CD4-positive, alpha-beta T cell treated with Interleukin-4 for 4 hours (primary cell): Measurements from ENCODE around the gene NCKAP5.

ENCODE experiments used
- DNase-seq: peaks from one replicate; pipeline ENCODE4 v3.0.0-alpha.2; 2020

NCKAP5 gene

GRCh38 chr2:133053541-133053940, 514.7 kb downstream of the NCKAP5 start:
- DNase-seq: no peak

GRCh38 chr2:133045787-133046186, 522.5 kb downstream of the NCKAP5 start:
- DNase-seq: no peak

DNA sequence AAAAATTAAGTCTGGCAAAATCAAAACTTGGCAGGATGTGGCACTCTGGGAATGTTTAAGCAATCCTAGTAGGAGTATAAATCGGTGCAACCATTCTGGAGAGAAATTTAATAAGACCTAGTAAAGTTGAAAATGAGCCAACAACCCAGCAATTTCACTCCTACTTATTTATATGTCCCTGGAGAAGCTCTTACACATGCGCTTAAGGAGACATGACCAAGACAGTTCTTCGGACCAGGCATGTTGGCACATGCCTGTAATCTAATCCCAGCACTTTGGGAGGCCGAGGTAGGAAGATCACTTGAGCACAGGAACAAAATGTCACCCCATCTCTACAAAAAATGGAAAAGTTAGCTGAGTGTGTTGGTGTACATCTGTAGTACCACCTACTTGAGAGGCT, 523.7 kb downstream of the NCKAP5 start:
- DNase-seq: no peak

- no peak for DNase-seq
These were observed 528.1 kb downstream of the NCKAP5 start for GRCh38 chr2:133040170-133040569.

- no peak for DNase-seq
These were observed 528.7 kb downstream of the NCKAP5 start for GRCh38 chr2:133039531-133039930.

DNA sequence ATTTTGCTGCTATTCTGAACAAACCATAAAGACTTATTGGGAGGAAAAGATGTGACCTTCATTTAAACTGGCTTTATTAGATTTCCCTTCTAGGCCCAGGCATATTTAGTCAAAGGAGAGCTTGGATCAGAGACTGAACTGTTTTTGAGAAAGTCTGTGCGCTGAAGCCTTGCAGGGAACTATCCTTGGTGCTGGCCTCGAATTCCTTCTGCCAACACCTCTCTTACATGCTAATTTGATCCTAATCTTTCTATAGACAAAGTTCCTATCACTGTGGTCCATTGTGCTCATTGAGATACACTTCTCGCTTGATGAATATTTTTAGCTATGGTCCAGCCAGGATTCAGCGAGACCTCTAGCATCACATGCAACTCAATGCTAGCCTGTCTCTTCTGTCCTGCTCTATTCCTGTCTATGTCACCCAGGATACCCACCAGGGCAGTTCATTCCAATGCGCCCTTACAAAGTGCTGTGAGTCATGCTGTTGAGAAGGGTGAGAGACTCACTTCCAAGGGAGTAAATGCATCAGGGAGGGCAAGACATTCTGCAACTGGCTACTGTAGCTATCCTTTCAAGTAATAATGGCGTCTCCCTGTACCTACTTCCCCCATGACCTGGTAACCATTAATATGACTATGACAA, 541.6 kb downstream of the NCKAP5 start:
- no peak for DNase-seq

- no peak for DNase-seq
These were observed 543.3 kb downstream of the NCKAP5 start for GRCh38 chr2:133025004-133025403.

DNA sequence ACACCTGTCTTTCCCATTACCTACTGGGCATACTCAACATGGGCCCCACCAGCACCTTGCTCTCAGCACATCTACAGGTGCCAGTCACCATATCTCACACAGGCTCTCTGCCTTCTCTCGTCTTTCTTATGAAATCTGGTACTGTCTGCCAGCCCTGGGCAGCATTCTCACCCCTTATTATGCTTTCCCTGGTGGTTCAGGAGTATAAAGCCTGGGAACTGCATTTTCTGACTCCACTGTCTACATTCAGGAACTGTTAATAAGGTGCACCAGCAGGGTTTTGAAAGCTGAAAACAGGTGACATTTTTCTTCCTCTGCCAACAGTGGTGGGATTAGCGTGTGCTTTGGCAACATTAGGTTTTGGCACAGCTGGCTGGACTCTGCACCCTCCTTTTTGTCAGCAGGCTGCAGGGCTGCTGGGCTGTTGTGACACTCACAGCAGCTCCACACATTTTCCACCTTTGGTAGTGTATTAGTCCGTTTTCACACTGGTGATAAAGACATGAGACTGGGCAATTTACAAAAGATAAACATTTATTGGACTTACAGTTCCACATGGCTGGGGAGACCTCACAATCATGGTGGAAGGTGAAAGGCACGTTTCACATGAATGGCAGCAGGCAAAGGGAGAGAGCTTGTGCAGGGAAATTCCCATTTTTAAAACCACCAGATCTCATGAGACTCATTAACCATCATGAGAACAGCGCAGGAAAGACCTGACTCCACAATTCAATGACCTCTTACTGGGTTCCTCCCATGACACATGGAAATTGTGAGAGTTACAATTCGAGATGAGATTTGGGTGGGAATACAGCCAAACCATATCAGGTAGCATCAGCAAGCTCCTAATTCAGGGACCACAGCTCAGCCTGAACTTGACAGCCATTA, 555.2 kb downstream of the NCKAP5 start:
- no peak for DNase-seq

DNA sequence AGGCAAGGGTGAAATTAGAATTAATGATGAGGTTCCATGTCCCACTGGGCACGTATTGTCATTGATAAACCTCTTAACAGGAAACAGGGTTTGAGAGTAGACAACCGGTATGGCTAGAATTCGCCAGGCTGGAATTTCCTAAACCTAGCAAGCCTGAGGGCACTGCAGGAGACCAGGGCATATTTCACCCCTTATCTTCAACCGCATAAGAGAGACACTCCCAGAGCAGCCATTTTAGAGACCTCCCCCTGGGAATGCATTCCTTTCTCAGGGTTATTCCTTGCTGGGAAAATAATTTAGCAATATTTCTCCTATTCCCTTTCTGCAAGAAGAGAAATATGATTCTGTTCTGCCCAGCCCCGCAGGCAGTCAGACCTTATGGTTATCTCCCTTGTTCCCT, 563.6 kb downstream of the NCKAP5 start:
- no peak for DNase-seq

GRCh38 chr2:132999421-132999820, 568.8 kb downstream of the NCKAP5 start:
- DNase-seq: no peak

DNA sequence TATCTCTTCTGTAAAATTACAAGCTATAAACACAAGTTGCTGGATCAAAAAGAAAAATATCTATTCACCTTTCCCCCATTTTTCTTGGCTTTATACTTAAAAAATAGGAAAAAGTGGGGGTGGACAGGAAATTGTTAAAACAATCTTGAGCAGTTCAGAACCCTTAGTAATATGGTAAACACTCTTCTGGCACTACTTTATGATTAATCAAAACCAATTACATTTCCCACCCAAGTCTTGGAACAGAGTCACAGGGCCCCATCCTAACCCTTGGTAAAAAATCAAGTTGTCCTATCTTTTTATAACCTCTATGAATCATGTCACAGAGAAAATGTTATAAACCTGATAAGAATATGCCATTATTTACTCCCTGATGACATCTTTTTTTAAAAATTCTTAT, 570.0 kb downstream of the NCKAP5 start:
- no peak for DNase-seq

GRCh38 chr2:132991471-132992045, 576.7 kb downstream of the NCKAP5 start:
- no peak for DNase-seq

DNA sequence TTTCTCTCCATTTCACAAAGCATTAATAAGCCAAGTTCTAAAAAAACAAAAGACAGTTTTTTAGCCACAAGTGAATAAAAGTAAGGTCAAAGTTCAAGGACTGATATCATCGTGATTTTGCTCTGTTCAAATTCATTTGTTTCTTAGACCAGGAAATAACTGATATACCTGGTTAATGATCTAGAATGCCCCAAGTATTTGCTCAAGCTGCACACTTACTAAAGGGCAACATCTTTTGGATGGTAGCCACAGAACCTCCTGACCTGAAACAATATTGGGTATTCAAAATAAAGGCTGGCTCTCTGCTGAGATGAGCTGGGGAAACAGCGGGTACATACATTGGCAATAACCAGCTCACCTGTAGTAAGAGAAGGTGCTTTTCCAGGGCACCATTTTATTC, 583.5 kb downstream of the NCKAP5 start:
- DNase-seq: no peak

GRCh38 chr2:132980304-132980703, 588.0 kb downstream of the NCKAP5 start:
- DNase-seq: no peak

DNA sequence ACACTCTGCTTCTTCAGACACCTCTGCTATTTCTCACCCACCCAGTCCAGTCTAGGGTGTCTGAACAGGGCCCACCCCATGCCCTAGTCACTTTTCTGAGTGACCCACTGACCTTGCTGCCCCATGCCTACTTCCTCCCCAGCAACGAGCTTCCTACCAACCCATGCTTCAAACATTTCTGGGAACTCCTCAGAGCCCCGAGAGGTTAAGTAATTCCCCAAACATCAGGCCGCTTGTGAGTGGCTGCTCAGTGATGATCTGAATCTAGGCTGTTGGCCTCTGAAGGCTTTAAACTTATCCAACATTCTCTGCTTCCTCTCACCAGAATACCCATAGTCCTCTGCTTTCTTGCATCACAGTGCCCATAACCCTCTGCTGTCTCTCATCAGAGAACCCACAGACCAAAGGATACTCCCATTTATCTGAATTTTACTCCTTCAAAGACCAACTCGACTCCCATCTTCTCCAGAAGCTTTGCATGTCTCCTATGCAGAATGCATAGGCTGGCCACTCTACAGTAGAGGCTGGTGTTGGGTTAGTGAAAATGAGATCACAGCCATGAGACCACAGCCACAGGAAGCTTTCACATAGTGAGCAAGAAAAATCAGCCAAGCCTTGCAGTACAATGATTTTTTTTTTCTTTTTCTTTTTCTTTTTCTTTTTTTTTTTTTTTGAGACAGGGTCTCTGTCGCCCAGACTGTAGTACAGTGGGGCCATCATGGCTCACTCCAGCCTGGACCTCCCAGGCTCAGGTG, 588.7 kb downstream of the NCKAP5 start:
- DNase-seq: no peak

GRCh38 chr2:132978840-132979239, 589.4 kb downstream of the NCKAP5 start:
- DNase-seq: no peak

DNA sequence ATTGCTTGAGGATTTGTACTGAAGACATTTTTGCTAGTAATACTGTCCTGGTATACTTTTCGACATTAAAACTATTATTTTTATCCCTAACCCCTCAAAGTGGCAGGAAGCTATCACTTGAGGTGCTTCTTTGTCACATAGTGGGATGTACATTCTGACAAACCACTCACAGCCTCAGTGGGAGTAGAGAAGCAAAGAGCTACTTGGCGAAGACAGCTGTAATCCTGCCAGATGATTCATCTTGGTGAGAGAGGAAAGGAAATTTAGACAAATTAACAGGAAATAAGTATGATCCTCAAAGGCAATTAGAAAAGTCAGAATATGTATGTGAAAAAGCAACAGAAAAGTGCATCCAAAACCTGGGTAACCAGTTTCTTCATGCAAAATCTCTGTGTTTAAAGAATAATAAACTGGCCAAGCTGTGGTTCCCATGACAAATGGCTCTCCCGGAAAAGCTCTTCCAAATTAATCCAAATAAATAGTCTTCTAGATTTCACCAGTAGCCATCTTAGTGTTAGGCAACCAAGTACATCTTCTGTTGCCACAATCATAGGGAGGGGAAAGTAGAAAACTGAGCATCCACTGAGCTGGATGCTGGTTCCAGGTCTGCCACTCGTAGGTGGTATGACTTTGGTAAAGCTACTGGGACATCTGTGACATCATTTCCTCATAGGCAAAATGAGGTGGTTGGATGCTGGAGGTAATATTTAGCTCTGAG, 590.3 kb downstream of the NCKAP5 start:
- DNase-seq: no peak

DNA sequence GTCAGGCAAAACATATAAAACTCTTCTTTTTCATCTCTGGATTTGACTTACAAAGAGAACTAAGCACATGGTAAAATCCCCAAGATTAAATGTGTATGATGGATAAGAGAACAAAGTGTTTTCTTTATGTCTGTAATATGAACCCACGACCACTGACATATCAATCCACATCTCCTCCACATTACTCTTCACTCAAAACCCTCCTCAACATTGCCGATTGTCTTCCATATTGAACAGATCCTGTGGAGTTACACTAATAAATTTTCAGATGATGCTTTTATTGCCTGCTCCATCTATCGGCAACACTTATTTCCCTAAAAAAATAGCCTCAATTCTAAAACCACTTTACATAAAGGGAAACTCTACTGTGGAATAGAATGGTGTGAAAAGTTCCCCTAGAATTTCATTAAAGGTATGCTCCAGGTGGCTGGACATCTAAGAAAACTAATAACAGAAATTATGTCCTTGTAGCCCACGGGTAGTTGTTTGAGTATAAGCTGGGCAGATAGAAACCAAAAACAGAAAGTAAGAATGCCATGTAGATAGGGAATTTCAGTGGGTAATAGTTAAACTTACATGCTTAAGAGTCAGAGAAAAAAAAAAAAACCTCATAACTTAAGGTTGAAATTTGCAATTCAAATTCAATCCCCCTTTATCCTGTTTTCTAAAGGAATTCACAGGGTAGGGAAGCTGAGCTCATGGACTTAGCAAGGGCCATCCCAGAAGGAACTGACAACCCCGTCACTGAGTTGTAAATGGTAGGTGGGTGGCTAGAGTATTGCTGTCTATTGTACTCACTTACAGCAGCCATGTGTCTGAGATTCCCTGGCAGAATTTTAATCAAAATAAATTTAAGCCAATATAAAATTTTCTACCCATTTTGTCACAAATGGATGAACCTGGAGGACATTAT, 592.8 kb downstream of the NCKAP5 start:
- no peak for DNase-seq

- DNase-seq: no peak
These were observed 593.7 kb downstream of the NCKAP5 start for GRCh38 chr2:132974467-132975095.

GRCh38 chr2:132971310-132972061, 596.8 kb downstream of the NCKAP5 start:
- no peak for DNase-seq
